WI38 (cell line): ENCODE results near the gene TRIM44.

Experiments used
- H3K4me3 ChIP-seq: 2 replicates; pipeline ENCODE4 v1.5.1; 2011; ENCODE audit warnings: low read depth, mild to moderate bottlenecking, control low read depth, low read length
- TF ChIP-seq, protein P1 (sequence below): IDR thresholded peaks from 2 replicates; pipeline ENCODE4 v1.5.1; 2012; ENCODE audit warnings: low read depth, mild to moderate bottlenecking, control low read depth, low read length

Gene TRIM44

DNA sequence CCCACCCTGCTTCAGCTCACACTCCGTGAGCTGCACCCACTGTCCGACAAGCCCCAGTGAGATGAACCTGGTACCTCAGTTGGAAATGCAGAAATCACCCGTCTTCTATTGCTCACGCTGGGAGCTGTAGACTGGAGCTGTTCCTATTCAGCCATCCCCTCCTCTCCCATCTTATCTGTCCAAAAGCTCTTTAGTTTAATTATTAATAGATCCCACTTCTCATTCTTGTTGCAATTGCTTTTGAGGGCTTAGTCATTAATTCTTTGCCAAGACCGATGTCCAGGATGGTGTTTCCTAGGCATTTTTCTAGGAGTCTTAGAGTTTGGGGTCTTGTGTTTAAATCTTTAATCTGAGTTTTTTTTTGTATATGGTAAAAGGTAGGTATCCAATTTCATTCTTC, 116.8 kb downstream of the TRIM44 start:
- TF ChIP-seq, protein P1, sequence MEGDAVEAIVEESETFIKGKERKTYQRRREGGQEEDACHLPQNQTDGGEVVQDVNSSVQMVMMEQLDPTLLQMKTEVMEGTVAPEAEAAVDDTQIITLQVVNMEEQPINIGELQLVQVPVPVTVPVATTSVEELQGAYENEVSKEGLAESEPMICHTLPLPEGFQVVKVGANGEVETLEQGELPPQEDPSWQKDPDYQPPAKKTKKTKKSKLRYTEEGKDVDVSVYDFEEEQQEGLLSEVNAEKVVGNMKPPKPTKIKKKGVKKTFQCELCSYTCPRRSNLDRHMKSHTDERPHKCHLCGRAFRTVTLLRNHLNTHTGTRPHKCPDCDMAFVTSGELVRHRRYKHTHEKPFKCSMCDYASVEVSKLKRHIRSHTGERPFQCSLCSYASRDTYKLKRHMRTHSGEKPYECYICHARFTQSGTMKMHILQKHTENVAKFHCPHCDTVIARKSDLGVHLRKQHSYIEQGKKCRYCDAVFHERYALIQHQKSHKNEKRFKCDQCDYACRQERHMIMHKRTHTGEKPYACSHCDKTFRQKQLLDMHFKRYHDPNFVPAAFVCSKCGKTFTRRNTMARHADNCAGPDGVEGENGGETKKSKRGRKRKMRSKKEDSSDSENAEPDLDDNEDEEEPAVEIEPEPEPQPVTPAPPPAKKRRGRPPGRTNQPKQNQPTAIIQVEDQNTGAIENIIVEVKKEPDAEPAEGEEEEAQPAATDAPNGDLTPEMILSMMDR, result no peak
- H3K4me3 ChIP-seq, result no peak overlapping the region

- H3K4me3 ChIP-seq, result no peak overlapping the region
- TF ChIP-seq, protein P1, result no peak
Measured at GRCh38 chr11:35780951-35781860, 118.6 kb downstream of the TRIM44 start.

DNA sequence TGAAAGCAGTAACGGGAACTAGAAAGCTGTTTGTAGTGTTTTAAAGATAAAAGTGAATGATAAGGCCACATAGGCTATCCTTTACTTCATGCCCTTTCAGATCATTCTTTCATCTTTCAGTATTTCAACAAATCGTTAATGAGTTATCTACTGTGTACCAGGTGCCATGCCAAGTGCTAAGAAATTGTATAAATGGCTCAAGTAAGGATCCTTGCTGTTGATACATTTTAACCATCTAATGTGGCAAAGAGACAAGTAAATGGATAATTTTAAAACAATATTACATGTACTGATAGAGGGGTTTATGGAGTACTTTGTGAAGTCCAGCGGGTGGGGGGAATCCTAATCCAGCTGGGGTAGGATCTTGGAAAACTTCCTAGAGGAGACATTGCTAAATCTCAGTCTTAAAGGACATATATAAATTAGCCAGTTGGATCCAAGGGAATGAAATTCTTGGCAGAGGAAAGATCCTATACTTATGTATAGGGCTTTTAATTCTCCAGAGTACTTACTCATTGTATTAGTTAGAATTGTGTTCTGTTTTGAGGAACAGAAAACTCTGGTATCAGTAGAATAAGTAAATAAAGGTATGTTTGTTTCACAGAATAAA, 119.4 kb downstream of the TRIM44 start:
- H3K4me3 ChIP-seq, result no peak overlapping the region
- TF ChIP-seq, protein P1, result no peak

GRCh38 chr11:35783809-35784208, 121.2 kb downstream of the TRIM44 start:
- H3K4me3 ChIP-seq, result no peak overlapping the region
- TF ChIP-seq, protein P1, result no peak

DNA sequence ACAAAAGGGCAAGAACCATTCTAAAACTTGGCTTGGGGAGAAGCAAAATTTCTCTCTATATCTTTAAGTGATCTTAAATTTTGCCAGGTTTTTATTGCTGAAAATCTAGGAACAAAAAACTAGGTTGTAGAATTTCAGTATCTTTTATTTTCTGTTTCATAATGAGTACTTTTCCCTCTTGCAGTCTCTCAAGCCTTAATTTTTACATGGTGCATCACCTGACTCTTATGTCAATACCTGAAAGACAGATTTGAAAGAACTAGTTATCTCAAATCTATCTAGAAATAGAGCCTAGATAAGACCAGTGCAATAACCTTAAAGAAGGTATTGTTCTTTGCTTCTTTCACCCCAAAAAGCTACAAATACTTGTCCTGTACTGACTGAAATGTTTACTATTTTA, 122.1 kb downstream of the TRIM44 start:
- TF ChIP-seq, protein P1, result no peak

GRCh38 chr11:35785287-35786167, 123.0 kb downstream of the TRIM44 start:
- TF ChIP-seq, protein P1, result no peak

More for the DNA sequence above, 122.1 kb downstream of the TRIM44 start:
- H3K4me3 ChIP-seq, result no peak overlapping the region

More at GRCh38 chr11:35785287-35786167, 123.0 kb downstream of the TRIM44 start:
- H3K4me3 ChIP-seq, result no peak overlapping the region
